GM12878 (cell line): Measurements from ENCODE around the gene KDSR. TPM values are rescaled to one million over a fixed set of nuclear protein-coding genes. Genes with fewer than 3 reads are reported as not detected.

ENCODE experiments used
- ATAC-seq: fragments of 200-7000 bp; cut with Tn5 transposase; 3 replicates; pipeline ENCODE4 v1.9.1; 2020; ENCODE audit warnings: mild to moderate bottlenecking, moderate library complexity
- BruUV-seq: library from RNA; stranded (reverse); fragments of 400-500 nt; replicated peaks from 2 replicates; lab custom pipeline; 2021; lab: Mats Ljungman, UMichigan
- CTCF ChIA-PET: fragments of 300-600 bp; sonication (Branson Sonifier 250); formaldehyde crosslinking; extraction: SDS; loops from one replicate; lab custom pipeline; 2021; ENCODE audit warnings: inconsistent platforms; lab: Yijun Ruan, JAX
- POLR2A ChIA-PET: fragments of 350-600 bp; formaldehyde crosslinking; extraction: SDS; loops from one replicate; lab custom pipeline; 2021; ENCODE audit warnings: inconsistent platforms; lab: Charles Lee
- RAD21 ChIA-PET: fragments of 300-600 bp; sonication (Branson Sonifier 250); formaldehyde crosslinking; loops from one replicate; lab custom pipeline; 2023; ENCODE audit warnings: antibody characterized with exemption; ENCODE audit not compliant: unreplicated experiment; lab: Charles Lee
- SMC1A ChIA-PET: fragments of 300-600 bp; sonication (Branson Sonifier 250); formaldehyde crosslinking; loops from one replicate; lab custom pipeline; 2023; ENCODE audit not compliant: unreplicated experiment, uncharacterized antibody; lab: Charles Lee
- DNase-seq: peaks from one replicate; pipeline ENCODE4 v3.0.0-alpha.2; 2011; ENCODE audit warnings: low read depth, low spot score
- FAIRE-seq: peaks from 3 replicates; lab custom pipeline; 2011; peaks lifted over from hg19 to GRCh38; lab: Jason Lieb, UNC
- H2AFZ ChIP-seq: 2 replicates; pipeline ENCODE4 v1.6.0; 2011; ENCODE audit warnings: low read depth, low read length, control low read depth; ENCODE audit not compliant: control insufficient read depth
- H3K27ac ChIP-seq: 2 replicates; pipeline ENCODE4 v1.5.1; 2011; ENCODE audit warnings: control low read depth; ENCODE audit not compliant: control insufficient read depth, insufficient read depth
- H3K27me3 ChIP-seq, 2 experiments: replicated peaks in 1 of 2; 2 replicates each; pipeline versions ENCODE4 v1.6.0 to v1.6.1; 2011; ENCODE audit warnings: low read length in 1 of 2; ENCODE audit not compliant: control insufficient read depth in 2 of 2, insufficient read depth in 2 of 2
- H3K36me3 ChIP-seq, 2 experiments: 2 replicates each; pipeline ENCODE4 v1.5.1; 2011; ENCODE audit warnings: low read length in 1 of 2; ENCODE audit not compliant: control insufficient read depth in 2 of 2, insufficient read depth in 2 of 2
- H3K4me1 ChIP-seq: 2 replicates; pipeline ENCODE4 v1.6.1; 2011; ENCODE audit warnings: mild to moderate bottlenecking, low read length, moderate library complexity, mixed read lengths; ENCODE audit not compliant: control insufficient read depth, insufficient read depth
- H3K4me2 ChIP-seq: 2 replicates; pipeline ENCODE4 v1.6.0; 2011; ENCODE audit warnings: control low read depth; ENCODE audit not compliant: control insufficient read depth, insufficient read depth
- H3K4me3 ChIP-seq: fragments of 200-600 bp; sonication (generic); 2 replicates; pipeline ENCODE4 v1.5.1; 2016
- H3K79me2 ChIP-seq: 2 replicates; pipeline ENCODE4 v1.6.0; 2011; ENCODE audit warnings: low read length; ENCODE audit not compliant: control insufficient read depth, insufficient read depth
- H3K9ac ChIP-seq: 2 replicates; pipeline ENCODE4 v1.8.0; 2011; ENCODE audit warnings: low read length, control low read depth, mixed read lengths; ENCODE audit not compliant: control insufficient read depth, insufficient read depth
- H3K9me3 ChIP-seq: replicated peaks from 3 replicates; pipeline ENCODE4 v1.5.1; 2011; ENCODE audit warnings: mild to moderate bottlenecking, low read length; ENCODE audit not compliant: control insufficient read depth, insufficient read depth
- H4K20me1 ChIP-seq: 2 replicates; pipeline ENCODE4 v1.6.0; 2011; ENCODE audit not compliant: control insufficient read depth, insufficient read depth
- ATF7 ChIP-seq: fragments of 450-650 bp; IDR thresholded peaks from 2 replicates; pipeline ENCODE4 v1.6.1; 2016; ENCODE audit warnings: low read depth, mild to moderate bottlenecking
- CHD2 ChIP-seq: IDR thresholded peaks from 2 replicates; pipeline ENCODE4 v1.6.1; 2011; ENCODE audit warnings: low read depth, low read length, improper control_type of control experiment, borderline replicate concordance
- IKZF1 ChIP-seq: fragments of 450-650 bp; conservative IDR thresholded peaks from 2 replicates; pipeline ENCODE4 v1.6.1; 2017; ENCODE audit warnings: antibody characterized with exemption, mild to moderate bottlenecking
- IKZF2 ChIP-seq, 2 experiments: fragments of 450-650 bp; IDR thresholded peaks; 2 replicates each; pipeline ENCODE4 v1.6.1; 2017; ENCODE audit warnings: mild to moderate bottlenecking in 2 of 2, moderate library complexity in 2 of 2
- KAT2A ChIP-seq: conservative IDR thresholded peaks from 2 replicates; pipeline ENCODE4 v1.6.1; 2011; ENCODE audit warnings: low read depth, low read length; ENCODE audit not compliant: control insufficient read depth
- PKNOX1 ChIP-seq: fragments of 450-650 bp; IDR thresholded peaks from 2 replicates; pipeline ENCODE4 v1.6.1; 2016; ENCODE audit warnings: mild to moderate bottlenecking
- POU2F2 ChIP-seq: IDR thresholded peaks from 3 replicates; pipeline ENCODE4 v1.6.1; 2011; ENCODE audit warnings: low read depth, mild to moderate bottlenecking, low read length, borderline replicate concordance
- RAD21 ChIP-seq: IDR thresholded peaks from 2 replicates; pipeline ENCODE4 v1.6.1; 2011; ENCODE audit warnings: mild to moderate bottlenecking, low read depth, low read length, moderate library complexity; ENCODE audit not compliant: insufficient read depth
- RB1 ChIP-seq: fragments of 450-650 bp; formaldehyde crosslinking; IDR thresholded peaks from 2 replicates; pipeline ENCODE4 v1.6.1; 2017; ENCODE audit warnings: mild to moderate bottlenecking, borderline replicate concordance
- SMARCA5 ChIP-seq: fragments of 450-650 bp; IDR thresholded peaks from 2 replicates; pipeline ENCODE4 v1.6.1; 2017; ENCODE audit warnings: mild to moderate bottlenecking
- SMC3 ChIP-seq: IDR thresholded peaks from 2 replicates; pipeline ENCODE4 v1.6.1; 2011; ENCODE audit warnings: low read length, improper control_type of control experiment, borderline replicate concordance
- YY1 ChIP-seq: IDR thresholded peaks from 2 replicates; pipeline ENCODE4 v1.6.1; 2011; ENCODE audit warnings: low read depth, mild to moderate bottlenecking, low read length
- ZBTB33 ChIP-seq: fragments of 450-650 bp; IDR thresholded peaks from 2 replicates; pipeline ENCODE4 v1.6.1; 2017; ENCODE audit warnings: mild to moderate bottlenecking
- ZNF207 ChIP-seq: fragments of 450-650 bp; IDR thresholded peaks from 2 replicates; pipeline ENCODE4 v1.6.1; 2014; ENCODE audit warnings: antibody characterized with exemption, mild to moderate bottlenecking, borderline replicate concordance
- ZNF687 ChIP-seq: fragments of 450-650 bp; IDR thresholded peaks from 2 replicates; pipeline ENCODE4 v1.6.1; 2017; ENCODE audit warnings: mild to moderate bottlenecking, moderate library complexity
- WGBS: methylation state at CpG from one replicate; pipeline ENCODE4 v1.1.6; 2016; ENCODE audit warnings: low lambda C conversion rate; ENCODE audit not compliant: insufficient replicate concordance, insufficient coverage; ENCODE audit errors: missing lambda C conversion rate; 5-methylcytosine and 5-hydroxymethylcytosine counted together
- in situ Hi-C: fragments of 300-500 bp; cut with MboI; formaldehyde crosslinking; loops from 9 replicates; pipeline ENCODE4 v1.14.3; 2018; ENCODE audit warnings: mixed read lengths
- intact Hi-C: fragments of 100-400 bp; cut with micrococcal nuclease; formaldehyde crosslinking; loops from one replicate; pipeline ENCODE4 v1.14.2; 2022; ENCODE audit not compliant: unreplicated experiment
- polyA plus RNA-seq, 11 experiments: library from polyadenylated mRNA; depleted of rRNA in 4 of 11; unstranded in 6 of 11; stranded (reverse) in 5 of 11; fragments of >200 nt; fragmentation: Nextera tagmentation in 4 of 11; fragmentation: Illumina TruSeq in 1 of 11; extraction: Ambion mirVana in 4 of 11; extraction: Trizol in 1 of 11; gene quantifications; 1 replicate in 1 of 11; 2 replicates in 10 of 11; pipeline versions ENCODE4 v1.2.1 to v1.2.3, GENCODE V29; 2011 to 2016; ENCODE audit warnings: inconsistent platforms in 2 of 11, missing spikeins in 2 of 11, low read depth in 1 of 11
- total RNA-seq, 4 experiments: library from RNA; depleted of rRNA in 3 of 4; stranded (reverse); fragments of >200 nt in 3 of 4; fragmentation: Illumina TruSeq in 1 of 4; extraction: Trizol in 1 of 4; gene quantifications; 2 replicates each; pipeline versions ENCODE4 v1.2.1 to v1.2.3, GENCODE V29; 2013 to 2021

KDSR gene
- total and polyA plus RNA-seq, 10 of the 15 experiments (the other 5 are each of a cell fraction or from before 2014, with no cell fraction given), result 5.2 to 25.9 (median 14.3) TPM

- ATAC-seq (peak; percentile 26), FAIRE-seq (peak; percentile 94), DNase-seq (no peak)
- Histone ChIP-seq H3K36me3 (no peaks in the 10 kb centered on the region), H3K27me3 (no peaks in the 10 kb centered on the region), H4K20me1 (no peaks in the 10 kb centered on the region), H3K4me3 (no peak overlapping the region), H2AFZ (peak overlapping the region; percentile 64), H3K9me3 (no peaks in the 10 kb centered on the region), H3K4me2 (peak overlapping the region; percentile 73), H3K9ac (no peak overlapping the region), H3K79me2 (peaks cover 28% of the 10 kb centered on the region), H3K27ac (peak overlapping the region; percentile 75), H3K4me1 (peaks cover 20% of the 10 kb centered on the region)
- SMC1A ChIA-PET, result interaction anchor here (0.5 to 7.2 kb wide), 47 partner anchors 9 to 822 kb away, joined by 3 to 92 read pairs (median 4); no protein-coding TSS in a partner anchor
- CTCF ChIA-PET, result interaction anchor here (0.6 to 7.3 kb wide), 50 partner anchors 9 to 778 kb away, joined by 3 to 123 read pairs (median 4); no protein-coding TSS in a partner anchor
- 14% methylated on average over 8 of the region's 8 CpGs for WGBS
- POLR2A ChIA-PET, result interaction anchor here (0.7 to 1.9 kb wide), 7 partner anchors 11 to 307 kb away, joined by 3 to 7 read pairs (median 3); no protein-coding TSS in a partner anchor
- in situ Hi-C loops (loop anchor here (5.0 kb wide), 1 partner anchor 306 kb away; no protein-coding TSS in a partner anchor), intact Hi-C loops (loop anchor here (1.0 to 10.0 kb wide), 7 partner anchors 99 to 608 kb away; partner anchors contain the start of genes PHLPP1 and VPS4B)
- RAD21 ChIA-PET, result interaction anchor here (1.0 to 4.7 kb wide), 25 partner anchors 10 to 308 kb away, joined by 3 to 58 read pairs (median 4); partner anchors contain the start of gene VPS4B
- no TSS peak for BruUV-seq
- TF ChIP-seq IKZF2 (IDR thresholded peaks at IDR 0.05) (0 out of 4 replicates have a peak, but pooled peaks have one; percentile 38 to 43), ZBTB33 (no peak), ATF7 (no peak), YY1 (peak; percentile 55; the same call in 1 of the 2 replicates), RB1 (peak; percentile 54; the same call in 1 of the 2 replicates), CHD2 (no peak), ZNF687 (peak; percentile 36; the same call in 1 of the 2 replicates), RAD21 (peak; percentile 90), PKNOX1 (0 out of 2 replicates have a peak, but pooled peaks have one; percentile 9), KAT2A (no peak), IKZF1 (peak; percentile 64), ZNF207 (0 out of 2 replicates have a peak, but pooled peaks have one; percentile 44), SMARCA5 (peak; percentile 66; the same call in 1 of the 2 replicates), POU2F2 (0 out of 3 replicates have a peak, but pooled peaks have one; percentile 23), SMC3 (peak; percentile 89)
Observed at GRCh38 chr18:63322908-63323634, 43.9 kb downstream of the KDSR start.
